ENCODE data around the gene DCDC2. TPM values are rescaled to one million over a fixed set of nuclear protein-coding genes. Genes with fewer than 3 reads are reported as not detected.

Gene DCDC2
- total RNA-seq, 2 experiments from 2014 or later = 0.06 TPM; not detected in 1

DNA sequence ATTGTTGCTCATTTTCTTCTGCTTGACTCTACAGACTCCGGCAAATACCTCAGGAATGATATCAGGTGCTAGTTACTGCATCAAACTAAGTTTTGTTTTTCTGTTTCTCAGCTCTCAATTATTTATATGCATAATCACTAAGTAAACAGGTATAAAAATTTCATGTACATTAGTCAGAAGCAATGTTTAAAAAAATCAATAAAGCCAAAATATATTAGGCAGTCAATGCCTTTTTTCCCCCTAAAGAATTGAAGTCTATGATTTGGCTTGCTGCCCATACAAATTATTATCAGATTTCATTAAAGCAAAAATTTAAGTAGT, 24.3 kb upstream of the DCDC2 start:
- H3K4me1 ChIP-seq (ENCODE audit: insufficient read depth, low read length, poor library complexity, severe bottlenecking) = no peaks in the 10 kb centered on the region
- DNase-seq (ENCODE audit: low spot score) = no peak
- intact Hi-C loops (cut with micrococcal nuclease; ENCODE audit: unreplicated experiment) = no loop called here
- no peaks in the 10 kb centered on the region for H4K20me1 ChIP-seq (ENCODE audit: insufficient read depth, low read length)
- no peak overlapping the region for H3K4me2 ChIP-seq (ENCODE audit: low read length)
- H3K36me3 ChIP-seq (ENCODE audit: insufficient read depth, low read length) = no peaks in the 10 kb centered on the region
- no peaks in the 10 kb centered on the region for H3K9me3 ChIP-seq (ENCODE audit: low read length)
- no peaks in the 10 kb centered on the region for H3K9me2 ChIP-seq (ENCODE audit: insufficient read depth, low read length)
- POLR2A ChIA-PET = no interaction called here
- BruUV-seq (replicated peaks) = no TSS peak
- H3K27ac ChIP-seq (ENCODE audit: low read depth, low read length, poor library complexity, severe bottlenecking) = no peak overlapping the region
- TF ChIP-seq EZH2phosphoT487 (IDR thresholded peaks at IDR 0.05; ENCODE audit: borderline replicate concordance, low read depth, low read length) = no peak
- CTCF ChIA-PET (ENCODE audit: unreplicated experiment) = no interaction called here
- H3K4me3 ChIP-seq (ENCODE audit: low read depth, low read length, poor library complexity, severe bottlenecking) = no peak overlapping the region
- H2AFZ ChIP-seq (ENCODE audit: low read length) = no peak overlapping the region
- H3K79me2 ChIP-seq (ENCODE audit: insufficient read depth, low read depth, low read length) = no peaks in the 10 kb centered on the region

DNA sequence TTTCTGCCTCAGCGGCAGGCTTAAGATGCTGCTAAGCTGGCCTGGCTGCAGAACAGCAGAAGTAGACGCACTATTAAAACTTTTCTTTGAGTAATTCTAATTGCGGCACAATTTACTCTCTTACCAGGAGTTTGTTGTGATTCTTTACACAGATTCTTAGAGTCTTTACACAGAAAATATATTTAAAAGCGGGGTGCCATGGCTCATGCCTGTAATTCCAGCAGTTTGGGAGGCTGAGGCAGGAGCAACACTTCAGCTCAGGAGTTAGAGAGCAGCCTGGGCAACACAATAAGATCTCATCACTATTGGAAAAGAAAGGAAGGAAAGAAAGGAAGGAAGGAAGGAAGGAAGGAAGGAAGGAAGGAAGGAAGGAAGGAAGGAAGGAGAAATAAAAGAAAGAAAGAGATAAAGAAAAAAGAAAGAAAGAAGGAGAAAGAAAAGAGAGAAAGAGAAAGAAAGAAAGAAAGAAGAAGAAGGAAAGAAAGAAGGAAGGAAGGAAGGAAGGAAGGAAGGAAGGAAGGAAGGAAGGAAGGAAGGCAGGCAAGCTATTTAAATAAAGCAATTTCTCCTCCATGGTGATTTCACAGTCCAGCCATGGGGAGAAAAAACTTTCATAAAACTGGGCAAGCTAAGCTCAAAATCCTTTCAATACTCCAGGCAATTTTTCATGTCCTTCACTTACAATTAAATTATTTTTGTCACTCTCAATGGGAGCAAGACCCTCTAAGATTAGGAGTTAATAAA, 23.8 kb upstream of the DCDC2 start:
- Histone ChIP-seq H3K9me2 (ENCODE audit: insufficient read depth, low read length) (no peaks in the 10 kb centered on the region), H4K20me1 (ENCODE audit: insufficient read depth, low read length) (no peaks in the 10 kb centered on the region), H3K4me1 (ENCODE audit: insufficient read depth, low read length, poor library complexity, severe bottlenecking) (no peaks in the 10 kb centered on the region), H3K36me3 (ENCODE audit: insufficient read depth, low read length) (no peaks in the 10 kb centered on the region), H3K27ac (ENCODE audit: low read depth, low read length, poor library complexity, severe bottlenecking) (no peak overlapping the region), H3K4me3 (ENCODE audit: low read depth, low read length, poor library complexity, severe bottlenecking) (no peak overlapping the region), H3K9me3 (ENCODE audit: low read length) (no peaks in the 10 kb centered on the region), H3K4me2 (ENCODE audit: low read length) (no peak overlapping the region), H3K79me2 (ENCODE audit: insufficient read depth, low read depth, low read length) (no peaks in the 10 kb centered on the region), H2AFZ (ENCODE audit: low read length) (no peak overlapping the region)
- intact Hi-C loops (cut with micrococcal nuclease; ENCODE audit: unreplicated experiment) = no loop called here
- TF ChIP-seq CTCF (conservative IDR thresholded peaks at IDR 0.05; ENCODE audit: low read length) (no peak), EZH2phosphoT487 (IDR thresholded peaks at IDR 0.05; ENCODE audit: borderline replicate concordance, low read depth, low read length) (no peak)
- CTCF ChIA-PET (ENCODE audit: unreplicated experiment) = no interaction called here
- BruUV-seq (replicated peaks) = no TSS peak
- POLR2A ChIA-PET = interaction anchor here (0.5 kb wide), 1 partner anchor 700 kb away, joined by 3 read pairs; no protein-coding TSS in a partner anchor
- no peak for DNase-seq (ENCODE audit: low spot score)

- no TSS peak for BruUV-seq (replicated peaks)
- no peak overlapping the region for H3K27ac ChIP-seq (ENCODE audit: low read depth, low read length, poor library complexity, severe bottlenecking)
- ChIA-PET POLR2A (interaction anchor here (0.7 to 0.8 kb wide), 2 partner anchors 38 to 87 kb away, joined by 3 read pairs; no protein-coding TSS in a partner anchor), CTCF (ENCODE audit: unreplicated experiment) (no interaction called here)
- H4K20me1 ChIP-seq (ENCODE audit: insufficient read depth, low read length) = no peaks in the 10 kb centered on the region
- intact Hi-C loops (cut with micrococcal nuclease; ENCODE audit: unreplicated experiment) = no loop called here
- no peaks in the 10 kb centered on the region for H3K9me3 ChIP-seq (ENCODE audit: low read length)
- H2AFZ ChIP-seq (ENCODE audit: low read length) = no peak overlapping the region
- TF ChIP-seq EZH2phosphoT487 (IDR thresholded peaks at IDR 0.05; ENCODE audit: borderline replicate concordance, low read depth, low read length) = no peak
- TF ChIP-seq CTCF (conservative IDR thresholded peaks at IDR 0.05; ENCODE audit: low read length) = no peak
- DNase-seq (ENCODE audit: low spot score) = no peak
- H3K9me2 ChIP-seq (ENCODE audit: insufficient read depth, low read length) = no peaks in the 10 kb centered on the region
- no peak overlapping the region for H3K4me3 ChIP-seq (ENCODE audit: low read depth, low read length, poor library complexity, severe bottlenecking)
- no peaks in the 10 kb centered on the region for H3K4me1 ChIP-seq (ENCODE audit: insufficient read depth, low read length, poor library complexity, severe bottlenecking)
- no peak overlapping the region for H3K4me2 ChIP-seq (ENCODE audit: low read length)
- H3K36me3 ChIP-seq (ENCODE audit: insufficient read depth, low read length) = no peaks in the 10 kb centered on the region
- no peaks in the 10 kb centered on the region for H3K79me2 ChIP-seq (ENCODE audit: insufficient read depth, low read depth, low read length)
Observed at GRCh38 chr6:24378473-24379097, 20.7 kb upstream of the DCDC2 start.
